GM18520 (cell line): ENCODE data around the gene CCDC73.
"Not testable (repeated sequence)": the region's sequence is repeated elsewhere in the genome, so short reads cannot be mapped to it uniquely, and the experiment has no call there.

Source experiments
- ATAC-seq: cut with Tn5 transposase; IDR thresholded peaks from one replicate; pipeline ENCODE4 v1.9.1; 2021; ENCODE audit not compliant: unreplicated experiment

Gene CCDC73

GRCh38 chr11:32794439-32794838, at the start of gene CCDC73:
Gene CCDC73, minus strand, starts transcription at chr11:32794662. Its CDS starts 34,419 bp downstream, at chr11:32760243.
- ATAC-seq = no peak

GRCh38 chr11:32843544-32843943, 49.1 kb upstream of the CCDC73 start:
- ATAC-seq = no peak

GRCh38 chr11:32840587-32840986, 46.1 kb upstream of the CCDC73 start:
- ATAC-seq = no peak

- ATAC-seq = no peak
These were observed 44.8 kb upstream of the CCDC73 start for GRCh38 chr11:32839308-32839707.

GRCh38 chr11:32838505-32839274, 44.2 kb upstream of the CCDC73 start:
- no peak for ATAC-seq

- no peak for ATAC-seq
These were observed 42.5 kb upstream of the CCDC73 start for GRCh38 chr11:32836946-32837345.

GRCh38 chr11:32833921-32834320, 39.5 kb upstream of the CCDC73 start:
- ATAC-seq = no peak

GRCh38 chr11:32831221-32831620, 36.8 kb upstream of the CCDC73 start:
- ATAC-seq = no peak

- no peak for ATAC-seq
These were observed 36.3 kb upstream of the CCDC73 start for GRCh38 chr11:32830796-32831195.

GRCh38 chr11:32830413-32830738, 35.9 kb upstream of the CCDC73 start:
- peak; percentile 4 for ATAC-seq

- peak; percentile 56 for ATAC-seq
These were observed 35.4 kb upstream of the CCDC73 start, which contains the start of gene PRRG4 for GRCh38 chr11:32829680-32830412. Gene PRRG4, plus strand, starts transcription at chr11:32829927. Its CDS starts 603 bp downstream, at chr11:32830530.

GRCh38 chr11:32829157-32829679, 34.8 kb upstream of the CCDC73 start:
- ATAC-seq = peak; percentile 36

- ATAC-seq = no peak
These were observed 32.8 kb upstream of the CCDC73 start for GRCh38 chr11:32827276-32827675.

GRCh38 chr11:32826113-32826512, 31.7 kb upstream of the CCDC73 start:
- no peak for ATAC-seq

- ATAC-seq = not testable (repeated sequence)
These were observed 29.2 kb upstream of the CCDC73 start for GRCh38 chr11:32823617-32824016.

GRCh38 chr11:32821917-32822560, 27.6 kb upstream of the CCDC73 start:
- peak; percentile 43 for ATAC-seq

GRCh38 chr11:32821517-32821916, 27.1 kb upstream of the CCDC73 start:
- ATAC-seq = peak; percentile 25

GRCh38 chr11:32820497-32820896, 26.0 kb upstream of the CCDC73 start:
- ATAC-seq = no peak

- no peak for ATAC-seq
These were observed 24.7 kb upstream of the CCDC73 start for GRCh38 chr11:32819187-32819586.

GRCh38 chr11:32817852-32818183, 23.4 kb upstream of the CCDC73 start:
- ATAC-seq = no peak

- no peak for ATAC-seq
These were observed 22.9 kb upstream of the CCDC73 start for GRCh38 chr11:32817181-32817851.
